ENCODE data around the gene PAF1.

Gene PAF1

GRCh38 chr19:39416152-39417120 is 25.5 kb upstream of the PAF1 start:
- no peak for DNase-seq (ENCODE audit: low read depth, low spot score)
- no CpG with 5 or more reads among the region's 27 CpGs for WGBS (ENCODE audit: insufficient coverage, insufficient read length)

DNA sequence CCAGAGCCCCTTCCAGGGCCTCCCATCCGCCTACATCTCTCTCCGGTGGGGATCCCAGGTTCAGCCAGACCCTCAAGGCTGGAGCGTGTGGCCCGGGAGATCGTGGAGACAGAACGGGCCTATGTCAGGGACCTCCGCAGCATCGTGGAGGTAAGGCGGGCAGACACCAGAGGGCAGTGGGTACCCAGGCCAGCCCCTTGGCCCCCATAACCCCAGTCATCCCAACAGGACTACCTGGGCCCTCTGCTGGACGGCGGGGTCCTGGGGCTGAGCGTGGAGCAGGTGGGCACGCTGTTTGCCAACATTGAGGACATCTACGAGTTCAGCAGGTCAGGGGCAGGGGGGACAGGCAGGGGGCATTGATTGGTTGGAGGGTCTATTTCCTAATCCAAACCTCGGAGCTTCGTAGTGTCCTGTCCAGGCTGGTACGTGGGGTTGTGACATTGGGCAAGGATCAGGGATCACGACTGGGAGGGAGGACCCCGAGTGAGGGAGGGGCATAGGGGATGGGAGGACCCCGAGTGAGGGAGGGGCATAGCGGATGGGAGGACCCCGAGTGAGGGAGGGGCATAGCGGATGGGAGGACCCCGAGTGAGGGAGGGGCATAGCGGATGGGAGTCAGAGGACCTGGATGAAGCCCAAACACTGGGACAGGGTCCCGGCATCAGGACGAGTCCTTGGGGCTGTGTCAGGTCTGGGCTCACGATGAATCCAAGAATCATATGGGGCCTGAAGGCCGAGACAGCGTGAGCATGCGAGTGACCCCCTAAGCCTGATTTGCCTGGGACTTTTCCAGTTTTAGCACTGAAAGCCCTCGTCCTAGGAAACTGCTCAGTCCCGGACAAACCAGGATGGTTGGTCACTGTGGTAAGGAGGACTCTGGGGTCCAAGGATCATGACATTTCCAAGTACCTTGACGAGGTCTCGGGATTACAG is 24.5 kb upstream of the PAF1 start:
- H3K27ac ChIP-seq (ENCODE audit: low read length): no peak overlapping the region
- no peaks in the 10 kb centered on the region for H3K9me3 ChIP-seq (ENCODE audit: control insufficient read depth, insufficient read depth, low read length)
- no CpG with 5 or more reads among the region's 35 CpGs for WGBS (ENCODE audit: insufficient coverage, insufficient read length)
- no peak overlapping the region for H3K4me3 ChIP-seq (ENCODE audit: low read length)
- peaks cover 14% of the 10 kb centered on the region for H3K36me3 ChIP-seq (ENCODE audit: control insufficient read depth, insufficient read depth, low read length)
- H3K27me3 ChIP-seq (ENCODE audit: control insufficient read depth, insufficient read depth, low read length): no peaks in the 10 kb centered on the region
- DNase-seq (ENCODE audit: low read depth, low spot score): no peak
- H3K4me1 ChIP-seq (ENCODE audit: control insufficient read depth, insufficient read depth, low read length): peaks cover 8% of the 10 kb centered on the region

More at GRCh38 chr19:39416152-39417120, 25.5 kb upstream of the PAF1 start:
- H3K36me3 ChIP-seq (ENCODE audit: control insufficient read depth, insufficient read depth, low read length): peaks cover 17% of the 10 kb centered on the region
- H3K4me1 ChIP-seq (ENCODE audit: control insufficient read depth, insufficient read depth, low read length): peaks cover 4% of the 10 kb centered on the region
- H3K4me3 ChIP-seq (ENCODE audit: low read length): no peak overlapping the region
- H3K9me3 ChIP-seq (ENCODE audit: control insufficient read depth, insufficient read depth, low read length): no peaks in the 10 kb centered on the region
- no peak overlapping the region for H3K27ac ChIP-seq (ENCODE audit: low read length)
- H3K27me3 ChIP-seq (ENCODE audit: control insufficient read depth, insufficient read depth, low read length): no peaks in the 10 kb centered on the region

- H3K9me3 ChIP-seq (ENCODE audit: control insufficient read depth, insufficient read depth, low read length): no peaks in the 10 kb centered on the region
- H3K27me3 ChIP-seq (ENCODE audit: control insufficient read depth, insufficient read depth, low read length): no peaks in the 10 kb centered on the region
- DNase-seq (ENCODE audit: low read depth, low spot score): no peak
- H3K36me3 ChIP-seq (ENCODE audit: control insufficient read depth, insufficient read depth, low read length): peaks cover 13% of the 10 kb centered on the region
- H3K27ac ChIP-seq (ENCODE audit: low read length): no peak overlapping the region
- peak overlapping the region; percentile 62; the same call in 1 of the 2 replicates for H3K4me3 ChIP-seq (ENCODE audit: low read length)
- no CpG with 5 or more reads among the region's 18 CpGs for WGBS (ENCODE audit: insufficient coverage, insufficient read length)
- H3K4me1 ChIP-seq (ENCODE audit: control insufficient read depth, insufficient read depth, low read length): peaks cover 8% of the 10 kb centered on the region
Observed at GRCh38 chr19:39413911-39414608, 23.2 kb upstream of the PAF1 start.

- peaks cover 7% of the 10 kb centered on the region; the same call in 1 of the 2 replicates for H3K36me3 ChIP-seq (ENCODE audit: control insufficient read depth, insufficient read depth, low read length)
- H3K27me3 ChIP-seq (ENCODE audit: control insufficient read depth, insufficient read depth, low read length): no peaks in the 10 kb centered on the region
- peak overlapping the region; percentile 62; the same call in 1 of the 2 replicates for H3K4me3 ChIP-seq (ENCODE audit: low read length)
- no peak overlapping the region for H3K27ac ChIP-seq (ENCODE audit: low read length)
- no peak for DNase-seq (ENCODE audit: low read depth, low spot score)
- no CpG with 5 or more reads among the region's 54 CpGs for WGBS (ENCODE audit: insufficient coverage, insufficient read length)
- H3K9me3 ChIP-seq (ENCODE audit: control insufficient read depth, insufficient read depth, low read length): no peaks in the 10 kb centered on the region
- H3K4me1 ChIP-seq (ENCODE audit: control insufficient read depth, insufficient read depth, low read length): peaks cover 11% of the 10 kb centered on the region
Observed at GRCh38 chr19:39413272-39413910, 22.5 kb upstream of the PAF1 start.

- H3K36me3 ChIP-seq (ENCODE audit: control insufficient read depth, insufficient read depth, low read length): peaks cover 6% of the 10 kb centered on the region; the same call in 1 of the 2 replicates
- WGBS (ENCODE audit: insufficient coverage, insufficient read length): no CpG with 5 or more reads among the region's 24 CpGs
- H3K9me3 ChIP-seq (ENCODE audit: control insufficient read depth, insufficient read depth, low read length): no peaks in the 10 kb centered on the region
- DNase-seq (ENCODE audit: low read depth, low spot score): no peak
- peak overlapping the region; percentile 62; the same call in 1 of the 2 replicates for H3K4me3 ChIP-seq (ENCODE audit: low read length)
- peaks cover 14% of the 10 kb centered on the region for H3K4me1 ChIP-seq (ENCODE audit: control insufficient read depth, insufficient read depth, low read length)
- no peaks in the 10 kb centered on the region for H3K27me3 ChIP-seq (ENCODE audit: control insufficient read depth, insufficient read depth, low read length)
- no peak overlapping the region for H3K27ac ChIP-seq (ENCODE audit: low read length)
Observed at GRCh38 chr19:39412867-39413271, 22.0 kb upstream of the PAF1 start.

GRCh38 chr19:39412100-39412866 is 21.4 kb upstream of the PAF1 start, which contains the start of gene PLEKHG2:
Gene PLEKHG2, plus strand, starts transcription at chr19:39412669. Its CDS starts 1,418 bp downstream, at chr19:39414087.
- Histone ChIP-seq H3K9me3 (ENCODE audit: control insufficient read depth, insufficient read depth, low read length) (no peaks in the 10 kb centered on the region), H3K4me1 (ENCODE audit: control insufficient read depth, insufficient read depth, low read length) (peaks cover 15% of the 10 kb centered on the region), H3K36me3 (ENCODE audit: control insufficient read depth, insufficient read depth, low read length) (peaks cover 4% of the 10 kb centered on the region; the same call in 1 of the 2 replicates), H3K4me3 (ENCODE audit: low read length) (peak within 1 kb of the TSS; percentile 62; the same call in 1 of the 2 replicates), H3K27ac (ENCODE audit: low read length) (no peak within 1 kb of the TSS), H3K27me3 (ENCODE audit: control insufficient read depth, insufficient read depth, low read length) (no peaks in the 10 kb centered on the region)
- peak; percentile 95 for DNase-seq (ENCODE audit: low read depth, low spot score)
- no CpG with 5 or more reads among the region's 60 CpGs for whole genome bisulfite sequencing (ENCODE audit: insufficient coverage, insufficient read length)

GRCh38 chr19:39411832-39412099 is 20.9 kb upstream of the PAF1 start:
- peak overlapping the region; percentile 34; the same call in 1 of the 2 replicates for H3K4me3 ChIP-seq (ENCODE audit: low read length)
- no peak for DNase-seq (ENCODE audit: low read depth, low spot score)
- no peaks in the 10 kb centered on the region for H3K27me3 ChIP-seq (ENCODE audit: control insufficient read depth, insufficient read depth, low read length)
- no CpG with 5 or more reads among the region's 7 CpGs for WGBS (ENCODE audit: insufficient coverage, insufficient read length)
- peaks cover 15% of the 10 kb centered on the region for H3K4me1 ChIP-seq (ENCODE audit: control insufficient read depth, insufficient read depth, low read length)
- peaks cover 2% of the 10 kb centered on the region; the same call in 1 of the 2 replicates for H3K36me3 ChIP-seq (ENCODE audit: control insufficient read depth, insufficient read depth, low read length)
- no peak overlapping the region for H3K27ac ChIP-seq (ENCODE audit: low read length)
- H3K9me3 ChIP-seq (ENCODE audit: control insufficient read depth, insufficient read depth, low read length): no peaks in the 10 kb centered on the region

DNA sequence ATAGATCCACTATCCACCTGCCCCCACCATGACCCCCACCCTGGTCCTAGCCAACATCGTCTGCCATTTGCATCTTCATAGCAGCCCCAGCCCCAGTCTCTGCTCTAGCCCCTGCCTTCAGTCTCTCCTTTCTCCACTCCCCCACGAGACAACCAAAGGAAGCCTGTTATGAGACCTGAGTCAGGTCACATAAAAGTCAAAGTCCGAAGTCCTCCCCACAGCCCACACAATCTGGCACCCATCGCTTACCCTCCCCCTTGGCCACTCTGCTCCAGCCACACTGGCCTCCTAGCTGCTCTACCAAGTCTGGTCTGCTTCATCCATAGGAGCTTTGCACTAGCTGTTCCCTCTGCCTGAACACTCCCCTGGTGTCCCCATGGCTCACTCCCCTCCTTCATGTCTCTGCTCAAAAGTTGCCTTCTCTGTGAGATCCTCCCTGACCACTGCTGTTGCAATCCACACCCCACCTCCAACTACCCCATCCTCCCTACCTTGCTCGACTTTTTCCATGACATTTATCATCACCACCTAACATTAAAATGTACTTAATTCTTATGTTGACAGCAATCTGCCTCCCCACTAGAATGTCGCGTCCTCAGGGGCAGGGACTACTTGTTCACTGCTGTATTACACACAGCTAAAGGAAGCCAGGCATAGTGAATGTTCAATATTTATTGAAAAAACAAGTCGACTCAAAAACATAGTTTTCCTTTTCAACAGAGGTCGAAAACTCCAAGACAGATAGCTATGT is 20.4 kb upstream of the PAF1 start:
- no peak overlapping the region for H3K27ac ChIP-seq (ENCODE audit: low read length)

DNA sequence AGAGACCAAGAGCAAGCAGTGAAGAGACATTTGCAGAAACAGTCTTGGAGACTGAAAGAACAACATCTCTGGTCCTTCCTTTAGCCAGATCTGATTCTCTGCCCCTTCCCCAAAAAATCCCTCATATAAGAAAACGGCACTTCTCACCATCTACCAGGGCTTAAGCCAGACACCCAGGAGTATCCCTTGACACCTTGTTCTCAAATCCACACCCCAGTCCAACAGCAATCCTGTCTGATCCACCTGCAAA is 19.9 kb upstream of the PAF1 start:
- WGBS (ENCODE audit: insufficient coverage, insufficient read length): no CpG with 5 or more reads among the region's 1 CpG
- Histone ChIP-seq H3K27me3 (ENCODE audit: control insufficient read depth, insufficient read depth, low read length) (no peaks in the 10 kb centered on the region), H3K4me1 (ENCODE audit: control insufficient read depth, insufficient read depth, low read length) (peaks cover 15% of the 10 kb centered on the region), H3K9me3 (ENCODE audit: control insufficient read depth, insufficient read depth, low read length) (no peaks in the 10 kb centered on the region), H3K4me3 (ENCODE audit: low read length) (no peak overlapping the region), H3K27ac (ENCODE audit: low read length) (no peak overlapping the region), H3K36me3 (ENCODE audit: control insufficient read depth, insufficient read depth, low read length) (no peaks in the 10 kb centered on the region)
- no peak for DNase-seq (ENCODE audit: low read depth, low spot score)

More for the DNA sequence above, 20.4 kb upstream of the PAF1 start:
- H3K27me3 ChIP-seq (ENCODE audit: control insufficient read depth, insufficient read depth, low read length): no peaks in the 10 kb centered on the region
- DNase-seq (ENCODE audit: low read depth, low spot score): no peak
- peaks cover 15% of the 10 kb centered on the region for H3K4me1 ChIP-seq (ENCODE audit: control insufficient read depth, insufficient read depth, low read length)
- no peaks in the 10 kb centered on the region for H3K36me3 ChIP-seq (ENCODE audit: control insufficient read depth, insufficient read depth, low read length)
- 100% methylated on average over 1 of the region's 9 CpGs for WGBS (ENCODE audit: insufficient coverage, insufficient read length)
- H3K9me3 ChIP-seq (ENCODE audit: control insufficient read depth, insufficient read depth, low read length): no peaks in the 10 kb centered on the region
- H3K4me3 ChIP-seq (ENCODE audit: low read length): no peak overlapping the region
